Lower lobe of right lung (tissue), 2 donors: ENCODE measurements around the gene RAPGEF6. TPM values are rescaled to one million over a fixed set of nuclear protein-coding genes. Genes with fewer than 3 reads are reported as not detected.

Experiments
- ATAC-seq, 2 donors: fragments of 200-7000 bp; cut with Tn5 transposase; one replicate each; pipeline ENCODE4 v1.9.1; 2020 to 2022; ENCODE audit warnings: mild to moderate bottlenecking in 2 of 2, moderate library complexity in 2 of 2
- DNase-seq: peaks from one replicate; pipeline ENCODE4 v3.0.0-alpha.2; 2020
- H3K27ac ChIP-seq: fragments of 200-600 bp; one replicate; pipeline ENCODE4 v1.8.0; 2022
- H3K27me3 ChIP-seq: fragments of 200-600 bp; one replicate; pipeline ENCODE4 v1.8.0; 2022; ENCODE audit warnings: low read depth
- H3K36me3 ChIP-seq: fragments of 200-600 bp; one replicate; pipeline ENCODE4 v1.8.0; 2022; ENCODE audit warnings: mild to moderate bottlenecking
- H3K4me1 ChIP-seq: fragments of 200-600 bp; one replicate; pipeline ENCODE4 v1.8.0; 2022
- H3K4me3 ChIP-seq: fragments of 200-600 bp; one replicate; pipeline ENCODE4 v1.8.0; 2022; ENCODE audit warnings: mild to moderate bottlenecking
- H3K9me3 ChIP-seq: fragments of 200-600 bp; one replicate; pipeline ENCODE4 v1.8.0; 2022
- intact Hi-C: fragments of 100-400 bp; cut with DNase I; formaldehyde crosslinking; loops from one replicate; pipeline ENCODE4 v1.11.0; 2022
- total RNA-seq: library from RNA; stranded (reverse); fragmentation: NEBNext Ultra II Directional; extraction: Animal tissue kit (Norgen Biotek cat#: 25700); gene quantifications from one replicate; pipeline ENCODE4 v1.2.1, GENCODE V29; 2021
- TF ChIP-seq, protein P1 (sequence below): fragments of 200-600 bp; IDR thresholded peaks from one replicate; pipeline ENCODE4 v1.8.0; 2022; ENCODE audit warnings: antibody characterized with exemption, mild to moderate bottlenecking
- donor health status: DM: no; HTN: yes; CAD: no; lungs with severe emphysema.

Gene RAPGEF6
- total RNA-seq, 1 donor from 2014 or later: 21.7 TPM

DNA sequence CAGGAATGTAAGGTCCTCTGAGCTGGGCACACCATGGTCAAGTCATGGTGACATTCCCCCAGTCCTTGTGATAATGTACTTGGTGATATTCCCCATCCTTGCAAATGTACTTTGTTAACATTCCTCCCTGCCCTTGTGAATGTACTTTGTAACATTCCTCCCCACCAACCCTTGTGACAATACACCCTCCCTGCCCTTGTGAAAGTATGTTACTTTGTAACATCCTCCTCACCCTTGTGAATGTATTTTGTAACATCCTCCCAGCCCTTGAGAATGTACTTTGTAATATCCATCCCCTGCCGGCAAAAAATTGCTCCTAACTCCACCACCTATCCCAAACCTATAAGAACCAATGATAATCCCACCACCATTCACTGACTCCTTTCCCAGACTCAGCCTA is 53.3 kb downstream of the RAPGEF6 start:
- no peaks in the 10 kb centered on the region for H3K36me3 ChIP-seq
- H3K27me3 ChIP-seq: no peaks in the 10 kb centered on the region
- TF ChIP-seq, protein P1, sequence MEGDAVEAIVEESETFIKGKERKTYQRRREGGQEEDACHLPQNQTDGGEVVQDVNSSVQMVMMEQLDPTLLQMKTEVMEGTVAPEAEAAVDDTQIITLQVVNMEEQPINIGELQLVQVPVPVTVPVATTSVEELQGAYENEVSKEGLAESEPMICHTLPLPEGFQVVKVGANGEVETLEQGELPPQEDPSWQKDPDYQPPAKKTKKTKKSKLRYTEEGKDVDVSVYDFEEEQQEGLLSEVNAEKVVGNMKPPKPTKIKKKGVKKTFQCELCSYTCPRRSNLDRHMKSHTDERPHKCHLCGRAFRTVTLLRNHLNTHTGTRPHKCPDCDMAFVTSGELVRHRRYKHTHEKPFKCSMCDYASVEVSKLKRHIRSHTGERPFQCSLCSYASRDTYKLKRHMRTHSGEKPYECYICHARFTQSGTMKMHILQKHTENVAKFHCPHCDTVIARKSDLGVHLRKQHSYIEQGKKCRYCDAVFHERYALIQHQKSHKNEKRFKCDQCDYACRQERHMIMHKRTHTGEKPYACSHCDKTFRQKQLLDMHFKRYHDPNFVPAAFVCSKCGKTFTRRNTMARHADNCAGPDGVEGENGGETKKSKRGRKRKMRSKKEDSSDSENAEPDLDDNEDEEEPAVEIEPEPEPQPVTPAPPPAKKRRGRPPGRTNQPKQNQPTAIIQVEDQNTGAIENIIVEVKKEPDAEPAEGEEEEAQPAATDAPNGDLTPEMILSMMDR: no peak
- H3K4me3 ChIP-seq: no peak overlapping the region
- H3K4me1 ChIP-seq: no peaks in the 10 kb centered on the region
- no peak overlapping the region for H3K27ac ChIP-seq
- no peaks in the 10 kb centered on the region for H3K9me3 ChIP-seq
- intact Hi-C loops: no loop called here
- peak in 1 of 2 donors; percentile 31 for ATAC-seq
- no peak for DNase-seq

DNA sequence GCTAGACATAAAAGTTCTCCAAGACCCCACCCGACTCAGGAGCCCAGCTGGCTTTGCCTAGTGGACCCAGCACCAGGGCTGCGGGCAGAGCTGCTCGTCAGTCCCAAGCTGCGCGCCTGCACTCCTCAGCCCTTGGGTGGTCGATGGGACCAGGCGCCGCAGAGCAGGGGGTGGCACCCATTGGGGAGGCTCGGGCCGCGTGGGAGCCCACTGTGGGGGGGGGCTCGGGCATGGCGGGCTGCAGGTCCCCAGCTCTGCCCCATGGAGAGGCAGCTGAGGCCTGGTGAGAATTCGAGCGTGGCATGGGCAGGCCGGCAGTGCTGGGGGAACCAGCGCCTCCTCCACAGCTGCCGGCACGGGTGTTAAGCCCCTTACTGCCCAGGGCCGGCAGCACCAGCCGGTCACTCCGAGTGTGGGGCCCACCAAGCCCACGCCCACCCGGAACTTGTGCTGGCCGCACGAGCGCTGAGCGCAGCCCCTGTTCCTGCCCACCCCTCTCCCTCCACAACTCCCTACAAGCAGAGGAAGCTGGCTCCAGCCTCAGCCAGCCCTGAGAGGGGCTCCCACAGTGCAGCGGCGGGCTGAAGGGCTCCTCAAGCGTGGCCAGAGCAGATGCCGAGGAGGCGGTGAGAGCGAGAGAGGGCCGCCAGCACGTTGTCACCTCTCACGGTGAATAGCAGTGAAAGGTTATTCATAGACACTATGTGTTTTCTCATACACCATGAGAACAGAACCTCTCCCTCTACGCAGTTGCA is 54.9 kb downstream of the RAPGEF6 start:
- TF ChIP-seq, protein P1: no peak
- ATAC-seq: peak in 1 of 2 donors; percentile 25
- H3K27me3 ChIP-seq: no peaks in the 10 kb centered on the region

DNA sequence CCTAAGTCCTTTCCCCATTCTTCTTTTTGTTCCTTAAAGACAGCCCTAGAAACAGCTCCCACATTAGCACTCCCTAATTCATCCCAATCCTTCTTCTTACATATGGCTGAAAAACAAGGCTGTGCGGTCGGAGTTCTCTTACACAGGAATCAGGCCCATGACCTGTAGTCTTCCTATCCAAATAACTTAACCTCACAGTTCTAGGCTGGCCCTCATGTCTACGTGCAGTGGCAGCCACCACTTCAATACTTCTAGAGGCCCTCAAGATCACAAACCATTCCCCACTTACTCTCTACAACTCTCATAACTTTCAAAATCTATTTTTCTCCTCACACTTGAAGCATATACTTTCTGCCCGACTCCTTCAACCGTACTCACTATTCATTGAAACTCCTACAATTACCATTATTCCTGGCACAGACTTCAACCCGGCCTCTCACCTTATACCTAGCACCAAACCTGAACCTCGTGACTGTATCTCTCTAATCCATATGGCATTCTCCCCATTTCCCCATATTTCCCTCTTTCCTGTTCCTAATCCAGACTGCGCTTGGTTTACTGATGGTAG is 59.3 kb downstream of the RAPGEF6 start:
- intact Hi-C loops: no loop called here
- no peaks in the 10 kb centered on the region for H3K4me1 ChIP-seq

More for the DNA sequence above, 54.9 kb downstream of the RAPGEF6 start:
- Histone ChIP-seq H3K27ac (no peak overlapping the region), H3K4me1 (no peaks in the 10 kb centered on the region), H3K9me3 (no peaks in the 10 kb centered on the region), H3K36me3 (no peaks in the 10 kb centered on the region), H3K4me3 (no peak overlapping the region)
- DNase-seq: no peak
- intact Hi-C loops: no loop called here

DNA sequence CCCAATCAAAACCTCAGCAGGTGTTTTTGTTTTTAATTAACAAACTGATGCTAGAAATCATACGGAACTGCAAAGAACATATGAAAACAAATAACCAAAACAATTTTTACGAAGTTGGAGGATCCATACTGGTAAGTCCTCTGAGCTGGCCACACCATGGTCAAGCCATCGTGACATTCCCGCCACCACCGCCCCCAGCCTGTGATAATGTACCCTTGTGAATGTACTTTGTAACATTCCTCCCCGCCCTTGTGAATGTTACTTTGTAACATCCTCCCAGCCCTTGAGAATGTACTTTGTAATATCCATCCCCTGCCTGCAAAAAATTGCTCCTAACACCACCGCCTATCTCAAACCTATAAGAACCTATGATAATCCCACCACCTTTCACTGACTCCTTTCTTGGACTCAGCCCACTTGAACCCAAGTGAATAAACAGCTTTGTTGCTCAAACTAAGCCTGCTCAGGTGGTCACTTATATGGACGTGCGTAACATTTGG is 63.3 kb downstream of the RAPGEF6 start:
- ATAC-seq: no peak
- TF ChIP-seq, protein P1: no peak
- no peaks in the 10 kb centered on the region for H3K9me3 ChIP-seq
- intact Hi-C loops: no loop called here
- no peak overlapping the region for H3K27ac ChIP-seq
- DNase-seq: no peak
- H3K4me1 ChIP-seq: no peaks in the 10 kb centered on the region
- H3K27me3 ChIP-seq: no peaks in the 10 kb centered on the region
- no peak overlapping the region for H3K4me3 ChIP-seq
- H3K36me3 ChIP-seq: no peaks in the 10 kb centered on the region

More for the DNA sequence above, 59.3 kb downstream of the RAPGEF6 start:
- H3K9me3 ChIP-seq: no peaks in the 10 kb centered on the region
- H3K27ac ChIP-seq: no peak overlapping the region
- H3K4me3 ChIP-seq: no peak overlapping the region
- ATAC-seq (peak; percentile 75 to 76), DNase-seq (no peak)
- no peaks in the 10 kb centered on the region for H3K27me3 ChIP-seq
- H3K36me3 ChIP-seq: no peaks in the 10 kb centered on the region
- TF ChIP-seq, protein P1: no peak

DNA sequence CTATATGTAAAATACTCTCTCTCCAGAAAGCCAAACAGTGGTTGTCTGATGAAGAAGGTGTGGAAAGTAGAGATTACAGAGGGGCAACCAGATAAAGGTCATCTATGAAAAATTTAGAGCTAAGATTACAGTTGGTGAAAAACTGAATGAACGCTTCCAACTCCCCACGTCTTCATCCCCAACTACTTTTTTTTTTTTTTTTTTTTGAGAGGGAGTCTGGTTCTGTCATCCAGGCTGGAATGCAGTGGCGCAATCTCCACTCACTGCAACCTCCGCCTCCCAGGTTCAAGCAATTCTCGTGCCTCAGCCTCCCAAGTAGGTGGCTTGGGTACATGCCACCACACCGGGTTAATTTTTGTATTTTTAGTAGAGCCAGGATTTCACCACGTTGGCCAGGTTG is 64.3 kb downstream of the RAPGEF6 start:
- Histone ChIP-seq H3K4me1 (no peaks in the 10 kb centered on the region), H3K27ac (no peak overlapping the region), H3K4me3 (no peak overlapping the region), H3K36me3 (no peaks in the 10 kb centered on the region), H3K27me3 (no peaks in the 10 kb centered on the region), H3K9me3 (no peaks in the 10 kb centered on the region)
- intact Hi-C loops: no loop called here
- TF ChIP-seq, protein P1: no peak
- no peak for ATAC-seq
- DNase-seq: no peak
